DOHH2 (cell line): ENCODE data around the gene VCY.
"Not testable (repeated sequence)": the region's sequence is repeated elsewhere in the genome, so short reads cannot be mapped to it uniquely, and the experiment has no call there.

ENCODE experiments used
- EZH2phosphoT487 ChIP-seq: fragments of 200-600 bp; sonication (generic); IDR thresholded peaks from 2 replicates; pipeline ENCODE4 v1.6.1; 2017; ENCODE audit warnings: borderline replicate concordance, mild to moderate bottlenecking, antibody characterized with exemption, low read length, moderate library complexity, mixed read lengths
- TF ChIP-seq, protein P1 (sequence below): fragments of 200-600 bp; sonication (generic); IDR thresholded peaks from one replicate; pipeline ENCODE4 v1.5.1; 2014; ENCODE audit warnings: antibody characterized with exemption, mild to moderate bottlenecking, low read depth, low read length; ENCODE audit not compliant: poor library complexity, severe bottlenecking

DNA sequence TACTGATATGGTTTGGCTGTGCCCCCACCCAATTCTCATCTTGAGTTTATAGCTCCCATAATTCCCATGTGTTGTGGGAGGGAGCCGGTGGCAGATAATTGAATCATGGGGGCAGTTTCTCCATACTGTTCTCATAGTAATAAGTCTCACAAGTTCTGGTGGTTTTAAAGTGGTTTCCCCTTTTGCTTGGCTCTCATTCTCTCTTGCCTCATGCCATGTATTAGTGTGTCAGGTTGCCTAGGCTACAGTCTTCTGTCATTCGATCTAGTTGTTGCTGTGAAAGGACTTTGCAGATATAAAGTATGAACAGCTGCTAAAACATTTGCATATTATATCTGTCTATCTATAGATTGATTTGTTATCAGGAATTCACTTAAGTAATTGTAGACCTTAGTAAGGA is 44.1 kb upstream of the VCY start:
- TF ChIP-seq, protein P1, sequence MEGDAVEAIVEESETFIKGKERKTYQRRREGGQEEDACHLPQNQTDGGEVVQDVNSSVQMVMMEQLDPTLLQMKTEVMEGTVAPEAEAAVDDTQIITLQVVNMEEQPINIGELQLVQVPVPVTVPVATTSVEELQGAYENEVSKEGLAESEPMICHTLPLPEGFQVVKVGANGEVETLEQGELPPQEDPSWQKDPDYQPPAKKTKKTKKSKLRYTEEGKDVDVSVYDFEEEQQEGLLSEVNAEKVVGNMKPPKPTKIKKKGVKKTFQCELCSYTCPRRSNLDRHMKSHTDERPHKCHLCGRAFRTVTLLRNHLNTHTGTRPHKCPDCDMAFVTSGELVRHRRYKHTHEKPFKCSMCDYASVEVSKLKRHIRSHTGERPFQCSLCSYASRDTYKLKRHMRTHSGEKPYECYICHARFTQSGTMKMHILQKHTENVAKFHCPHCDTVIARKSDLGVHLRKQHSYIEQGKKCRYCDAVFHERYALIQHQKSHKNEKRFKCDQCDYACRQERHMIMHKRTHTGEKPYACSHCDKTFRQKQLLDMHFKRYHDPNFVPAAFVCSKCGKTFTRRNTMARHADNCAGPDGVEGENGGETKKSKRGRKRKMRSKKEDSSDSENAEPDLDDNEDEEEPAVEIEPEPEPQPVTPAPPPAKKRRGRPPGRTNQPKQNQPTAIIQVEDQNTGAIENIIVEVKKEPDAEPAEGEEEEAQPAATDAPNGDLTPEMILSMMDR = not testable (repeated sequence)
- TF ChIP-seq EZH2phosphoT487 = not testable (repeated sequence)
